GM21390 (cell line): ENCODE measurements around the gene NF1.
"Not testable (repeated sequence)": the region's sequence is repeated elsewhere in the genome, so short reads cannot be mapped to it uniquely, and the experiment has no call there.

ENCODE experiments used
- ATAC-seq: cut with Tn5 transposase; IDR thresholded peaks from one replicate; pipeline ENCODE4 v1.9.1; 2021; ENCODE audit not compliant: unreplicated experiment

Gene NF1

GRCh38 chr17:31289790-31290189 is 195.0 kb downstream of the NF1 start:
- no peak for ATAC-seq

- no peak for ATAC-seq
Measured at GRCh38 chr17:31291820-31292219, 197.0 kb downstream of the NF1 start.

DNA sequence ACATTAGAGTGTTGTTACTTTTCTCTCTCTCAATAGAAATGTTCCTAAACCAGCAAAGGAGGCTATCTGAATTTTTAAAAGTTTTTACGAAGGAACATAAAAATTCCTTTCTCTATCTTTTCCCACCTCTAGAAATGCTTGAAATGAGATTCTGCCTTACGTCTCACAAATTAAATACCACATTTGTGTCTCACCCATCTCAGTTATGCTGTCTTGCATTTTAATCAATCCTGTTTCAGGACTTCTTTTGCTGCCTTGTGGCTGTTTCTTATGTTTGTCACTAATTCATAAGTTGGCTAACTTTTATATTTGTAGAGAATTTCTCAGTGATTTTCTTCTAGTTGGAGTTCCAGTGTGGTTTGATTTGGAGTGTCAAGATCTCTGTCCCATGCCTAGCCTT is 198.8 kb downstream of the NF1 start:
- no peak for ATAC-seq

DNA sequence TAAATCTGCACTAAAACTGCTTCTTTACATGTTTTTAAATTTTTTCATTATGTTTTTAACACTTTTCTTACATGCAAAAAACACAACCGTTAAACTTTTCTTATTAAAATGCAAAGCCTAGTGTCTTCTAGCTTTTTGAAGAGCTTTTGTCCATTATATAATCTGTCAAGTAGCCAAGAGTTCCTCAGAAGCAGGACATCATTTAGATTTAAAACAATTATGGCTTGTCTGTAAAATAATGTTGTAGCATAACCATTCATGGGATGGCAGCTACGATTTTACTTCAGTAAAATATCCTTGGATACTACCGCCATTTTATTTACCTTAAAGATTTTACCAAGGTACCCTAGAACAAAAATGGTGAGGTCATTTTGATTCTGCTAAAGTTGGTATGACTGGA is 199.5 kb downstream of the NF1 start:
- ATAC-seq = no peak

DNA sequence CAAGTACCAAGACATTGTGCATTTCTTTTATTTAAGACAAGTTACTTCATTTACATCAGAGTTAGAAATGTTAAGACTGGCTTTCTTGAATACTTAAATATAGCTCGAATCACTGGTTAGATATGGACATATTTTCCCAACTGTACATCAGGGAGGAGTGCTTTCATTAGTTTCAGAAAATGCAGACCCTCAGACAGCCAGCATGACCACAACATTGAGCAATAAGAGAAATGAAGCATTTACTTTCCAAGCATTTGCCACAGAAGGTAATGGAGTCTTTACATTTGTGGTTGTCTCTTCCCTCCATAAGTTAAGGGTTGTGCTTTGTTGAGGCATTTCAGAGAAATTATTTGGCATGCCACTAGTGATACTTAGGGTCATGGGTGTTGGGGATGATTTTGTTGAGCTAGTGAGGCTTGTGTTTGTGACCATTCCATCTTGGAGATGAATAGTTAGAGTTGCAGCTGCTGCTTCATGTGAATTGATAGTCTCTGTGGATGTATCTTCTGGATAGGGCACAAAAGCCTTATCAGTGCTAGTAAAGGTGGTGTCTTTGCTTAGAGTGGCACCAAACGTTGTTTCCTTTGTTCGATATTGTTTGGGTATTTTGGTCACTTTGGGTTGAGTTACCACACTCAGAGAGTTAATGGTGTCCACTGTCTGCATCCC is 200.2 kb downstream of the NF1 start:
- no peak for ATAC-seq

- ATAC-seq = no peak
Measured at GRCh38 chr17:31295489-31295871, 200.7 kb downstream of the NF1 start.

DNA sequence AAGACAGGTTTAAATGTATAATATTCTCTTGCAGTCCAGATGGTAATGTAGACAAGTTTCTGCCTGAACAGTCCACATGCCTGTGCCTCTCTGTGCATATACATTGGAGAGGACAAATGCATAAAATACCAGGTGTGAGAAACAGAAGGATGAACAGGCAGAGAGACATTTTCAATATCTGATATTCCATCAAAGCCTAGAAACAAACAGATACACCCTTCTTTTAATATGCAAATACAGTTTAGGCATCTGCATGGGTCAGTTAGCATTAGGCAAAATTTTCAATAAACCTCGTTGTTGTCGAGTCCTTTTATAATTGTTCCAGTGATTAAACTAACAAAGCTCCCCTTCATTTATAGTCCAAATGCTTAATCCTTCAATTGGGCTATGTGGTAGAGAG is 201.4 kb downstream of the NF1 start:
- no peak for ATAC-seq

GRCh38 chr17:31297090-31297489 is 202.3 kb downstream of the NF1 start, which contains the start of gene OMG:
TSS of gene OMG (minus strand) at chr17:31297239. CDS start at chr17:31296331, 908 bp downstream.
- ATAC-seq = no peak

DNA sequence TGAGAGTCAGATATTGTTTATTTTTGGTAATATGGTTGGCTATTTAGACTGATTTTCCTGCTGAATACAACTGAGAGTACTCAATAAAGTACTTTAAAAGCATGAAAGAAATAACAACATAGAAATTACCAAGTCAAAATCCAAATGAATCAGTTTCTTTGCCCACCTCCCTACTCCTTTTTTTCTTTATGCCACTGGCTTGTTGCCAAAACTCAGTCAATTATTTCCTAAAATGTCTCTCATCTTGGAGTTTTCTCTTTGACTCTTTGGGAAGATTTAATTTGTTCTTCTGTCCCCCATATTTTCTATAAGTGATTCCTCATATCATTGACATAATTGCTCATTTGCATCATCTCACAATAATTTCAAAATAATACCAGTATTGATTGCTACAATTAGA is 204.8 kb downstream of the NF1 start:
- ATAC-seq = no peak

- ATAC-seq = no peak
Measured at GRCh38 chr17:31307640-31308039, 212.9 kb downstream of the NF1 start.

- ATAC-seq = no peak
Measured at GRCh38 chr17:31308372-31309334, 213.9 kb downstream of the NF1 start.

DNA sequence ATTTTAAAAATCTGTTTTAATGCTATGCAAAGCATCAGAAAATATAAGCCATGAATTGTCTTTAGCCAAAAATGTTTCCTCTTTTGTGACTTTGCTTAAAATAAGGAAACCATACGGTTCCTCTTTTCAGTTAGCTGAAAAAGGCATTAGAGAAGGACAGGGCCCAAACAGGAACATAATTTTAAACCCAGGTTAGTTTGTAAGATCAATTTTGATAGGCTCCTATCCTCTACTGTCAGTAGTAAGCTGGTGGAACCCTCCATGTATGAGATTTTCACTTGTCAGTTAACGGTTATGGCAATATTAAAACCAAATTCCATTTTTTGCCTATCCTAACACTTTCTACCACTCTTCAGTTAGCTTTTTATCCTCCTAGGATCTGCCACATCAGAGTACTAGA is 214.8 kb downstream of the NF1 start:
- no peak for ATAC-seq

DNA sequence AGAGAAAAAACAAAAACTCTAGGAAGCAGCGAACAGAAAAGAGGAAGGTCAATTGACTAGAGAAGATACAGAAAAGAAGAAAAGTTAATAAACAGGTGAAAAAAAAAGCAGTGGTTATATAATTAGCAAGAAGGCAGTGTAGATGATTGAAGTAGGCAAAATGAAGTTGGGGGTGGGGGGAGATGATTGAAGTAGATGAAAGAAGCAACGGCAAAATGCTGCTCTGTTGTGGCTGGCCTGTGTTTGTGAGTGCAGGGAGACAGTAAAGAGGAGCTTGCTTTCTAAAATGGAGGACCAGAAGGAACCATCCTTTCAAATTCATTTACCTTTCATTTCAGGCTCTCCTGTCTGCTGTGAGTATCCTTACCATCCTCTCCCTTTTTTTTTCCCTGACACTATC is 215.5 kb downstream of the NF1 start:
- ATAC-seq = no peak

DNA sequence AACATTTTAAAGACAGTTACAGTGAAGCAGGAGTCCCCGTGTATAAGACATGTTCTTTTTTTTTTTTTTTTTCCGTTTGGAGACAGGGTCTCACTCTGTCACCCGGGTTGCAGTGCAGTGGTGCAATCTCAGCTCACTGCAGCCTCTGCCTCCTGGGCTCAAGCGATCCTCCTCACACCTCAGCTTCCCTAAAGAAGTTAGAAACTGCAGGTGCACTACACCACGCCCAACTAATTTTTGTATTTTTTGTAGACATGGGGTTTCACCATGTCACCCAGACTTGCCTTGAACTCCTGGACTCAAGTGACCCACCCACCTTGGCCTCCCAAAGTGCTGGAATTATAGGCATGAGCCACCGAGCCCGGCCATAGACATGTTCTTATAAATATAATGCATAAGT is 216.1 kb downstream of the NF1 start:
- ATAC-seq = no peak

GRCh38 chr17:31311526-31311925 is 216.7 kb downstream of the NF1 start:
- ATAC-seq = no peak

DNA sequence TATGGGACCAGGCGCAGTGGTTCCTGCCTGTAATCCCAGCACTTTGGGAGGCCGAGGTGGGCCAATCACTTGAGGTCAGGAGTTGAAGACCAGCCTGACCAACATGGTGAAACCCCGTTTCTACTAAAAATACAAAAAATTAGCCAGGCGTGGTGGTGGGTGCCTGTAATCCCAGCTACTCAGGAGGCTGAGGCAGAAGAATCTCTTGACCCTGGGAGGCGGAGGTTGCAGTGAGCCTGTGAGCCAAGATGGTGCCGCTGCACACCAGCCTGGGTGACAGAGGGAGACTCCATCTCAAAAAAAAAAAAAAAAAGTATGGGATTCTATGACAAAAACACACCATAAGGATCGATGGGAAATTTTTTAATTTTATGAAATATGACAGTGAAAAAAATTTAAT is 217.4 kb downstream of the NF1 start:
- not testable (repeated sequence) for ATAC-seq

DNA sequence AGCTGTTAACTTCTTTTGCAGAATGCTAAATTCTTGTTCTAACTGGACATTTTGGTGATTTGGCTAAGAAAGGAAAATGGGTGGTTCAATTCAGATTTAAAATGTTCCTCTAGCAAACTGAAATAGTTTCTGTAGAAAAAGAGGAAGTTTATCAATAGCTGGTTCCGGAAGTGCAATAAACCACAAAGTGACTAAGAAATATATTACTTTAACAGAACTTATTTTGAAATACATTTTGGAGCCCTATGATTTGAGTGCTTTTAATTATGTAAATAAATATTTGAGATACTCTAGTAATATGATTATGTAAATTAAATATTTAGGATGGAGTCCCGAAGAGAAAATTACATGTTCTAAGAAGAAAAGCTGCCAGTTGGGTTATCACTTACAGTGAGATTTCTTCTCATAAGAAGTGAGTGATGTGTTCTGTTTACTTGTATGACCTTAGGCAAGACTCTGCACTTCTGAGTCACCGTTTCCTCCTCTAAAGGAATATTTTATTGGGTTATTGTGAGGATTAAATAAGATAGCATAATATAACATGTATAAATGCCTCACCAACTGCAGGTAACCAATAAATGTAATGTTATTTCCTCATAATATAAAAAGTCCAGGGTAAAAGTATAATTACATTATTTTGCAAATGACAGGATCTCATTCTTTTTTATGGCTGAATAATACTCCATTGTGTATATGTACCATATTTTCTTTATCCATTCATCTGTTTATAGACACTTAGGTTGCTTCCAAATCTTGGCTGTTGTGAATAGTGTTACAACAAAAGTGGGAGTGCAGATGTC is 219.4 kb downstream of the NF1 start, which contains the start of gene EVI2B:
TSS of gene EVI2B (minus strand) at position 73 of the 800 bp plus-strand sequence. CDS start 8,445 bp downstream, outside the sequence.
- no peak for ATAC-seq

DNA sequence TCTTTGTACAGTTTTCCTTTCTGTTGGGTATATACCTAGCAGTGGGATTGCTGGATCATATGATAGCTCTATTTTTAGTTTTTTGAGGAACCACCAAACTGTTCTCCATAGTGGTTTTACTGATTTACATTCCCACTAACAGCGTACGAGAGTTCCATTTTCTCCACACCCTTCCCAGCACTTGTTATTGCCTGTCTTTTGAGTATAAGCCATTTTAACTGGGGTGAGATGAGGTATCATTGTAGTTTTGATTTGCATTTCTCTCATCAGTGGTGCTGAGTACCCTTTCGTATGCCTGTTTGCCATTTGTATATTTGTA is 220.0 kb downstream of the NF1 start:
- ATAC-seq = no peak

GRCh38 chr17:31318298-31318801 is 223.6 kb downstream of the NF1 start:
- peak; percentile 37 for ATAC-seq

- ATAC-seq = no peak
Measured at GRCh38 chr17:31318851-31319661, 224.3 kb downstream of the NF1 start.
